Esophagus squamous epithelium (tissue), 5 donors: ENCODE data around the gene SECISBP2. TPM values are rescaled to one million over a fixed set of nuclear protein-coding genes. Genes with fewer than 3 reads are reported as not detected.

ENCODE experiments used
- DNase-seq: peaks from one replicate; lab custom pipeline; 2025; lab: John Stamatoyannopoulos, UW
- H3K27ac ChIP-seq, 4 donors: fragments of 200-600 bp; sonication (generic); one replicate each; pipeline ENCODE4 v1.5.1; 2016 to 2019; ENCODE audit warnings: mild to moderate bottlenecking in 1 of 4
- H3K27me3 ChIP-seq, 4 donors: fragments of 200-600 bp; sonication (generic); 1 replicate in 3 of 4; 2 replicates in 1 of 4; pipeline versions ENCODE4 v1.5.1 to v1.6.0; 2017 to 2021; ENCODE audit warnings: antibody characterized with exemption in 1 of 4
- H3K36me3 ChIP-seq, 3 donors: fragments of 200-600 bp; sonication (generic); one replicate each; pipeline ENCODE4 v1.5.1; 2016 to 2019
- H3K4me1 ChIP-seq, 3 donors: fragments of 200-600 bp; sonication (generic); one replicate each; pipeline ENCODE4 v1.5.1; 2017 to 2019
- H3K4me3 ChIP-seq, 4 donors: fragments of 200-600 bp; sonication (generic); 1 replicate in 3 of 4; 2 replicates in 1 of 4; pipeline ENCODE4 v1.5.1; 2016 to 2019; ENCODE audit warnings: mild to moderate bottlenecking in 2 of 4, moderate library complexity in 1 of 4
- H3K9me3 ChIP-seq, 3 donors: fragments of 200-600 bp; sonication (generic); one replicate each; pipeline ENCODE4 v1.5.1; 2016 to 2019
- CTCF ChIP-seq, 6 experiments: fragments of 450-650 bp in 4 of 6; fragments of 200-600 bp in 2 of 6; sonication (generic) in 2 of 6; IDR thresholded peaks; one replicate each; pipeline ENCODE4 v1.5.1; 2016 to 2019; ENCODE audit warnings: antibody characterized with exemption in 6 of 6, mild to moderate bottlenecking in 4 of 6, moderate library complexity in 4 of 6
- POLR2A ChIP-seq, 4 donors: fragments of 450-650 bp; IDR thresholded peaks; one replicate each; pipeline ENCODE4 v1.6.1; 2017; ENCODE audit warnings: antibody characterized with exemption in 4 of 4, mild to moderate bottlenecking in 4 of 4, moderate library complexity in 3 of 4
- WGBS, 2 donors: methylation state at CpG; one replicate each; pipeline ENCODE4 v1.1.5; 2018; 5-methylcytosine and 5-hydroxymethylcytosine counted together
- intact Hi-C: fragments of 100-400 bp; cut with DNase I; formaldehyde crosslinking; loops from one replicate; pipeline ENCODE4 v1.15.0; 2022
- total RNA-seq, 4 donors: library from RNA; depleted of rRNA; stranded (reverse); fragments of >200 nt; gene quantifications; one replicate each; pipeline ENCODE4 v1.1.0, GENCODE V29; 2016
- donor health status: DM: yes; HTN: yes; CAD: no.

The SECISBP2 gene
- total RNA-seq, 4 donors from 2014 or later, result 23.1 to 50.9 (median 27.7) TPM

GRCh38 chr9:89313842-89314241 lies 4.5 kb upstream of the SECISBP2 start:
- no peaks in the 10 kb centered on the region for H3K27me3 ChIP-seq
- H3K36me3 ChIP-seq, result peaks cover 0 to 10% (median 0%) of the 10 kb centered on the region in 3 donors
- no peak for DNase-seq
- H3K4me3 ChIP-seq, result no peak overlapping the region
- peaks cover 8 to 56% (median 19%) of the 10 kb centered on the region in 3 donors for H3K4me1 ChIP-seq
- TF ChIP-seq CTCF (IDR thresholded peaks at IDR 0.05), result no peak
- intact Hi-C loops, result no loop called here
- 55 to 62% methylated on average over 1 of the region's 1 CpG for WGBS, 2 donors
- no peak overlapping the region for H3K27ac ChIP-seq
- no peaks in the 10 kb centered on the region for H3K9me3 ChIP-seq

- Histone ChIP-seq H3K9me3 (no peaks in the 10 kb centered on the region), H3K36me3 (peaks cover 0 to 10% (median 0%) of the 10 kb centered on the region in 3 donors), H3K4me3 (no peak overlapping the region), H3K27me3 (no peaks in the 10 kb centered on the region), H3K4me1 (peaks cover 15 to 56% (median 18%) of the 10 kb centered on the region in 3 donors), H3K27ac (peak overlapping the region in 1 of 4 donors; percentile 17)
- intact Hi-C loops, result no loop called here
- no peak for DNase-seq
- TF ChIP-seq POLR2A (IDR thresholded peaks at IDR 0.05) (no peak), CTCF (IDR thresholded peaks at IDR 0.05) (no peak)
- WGBS, 2 donors, result 94 to 100% methylated on average over 1 of the region's 1 CpG
Measured at GRCh38 chr9:89314955-89315354, 3.3 kb upstream of the SECISBP2 start.

- TF ChIP-seq POLR2A (IDR thresholded peaks at IDR 0.05) (no peak), CTCF (IDR thresholded peaks at IDR 0.05) (no peak)
- intact Hi-C loops, result no loop called here
- H3K4me3 ChIP-seq, result no peak overlapping the region
- no peaks in the 10 kb centered on the region for H3K27me3 ChIP-seq
- H3K4me1 ChIP-seq, result peaks cover 15 to 60% (median 20%) of the 10 kb centered on the region in 3 donors
- H3K9me3 ChIP-seq, result no peaks in the 10 kb centered on the region
- H3K36me3 ChIP-seq, result peaks cover 0 to 10% (median 0%) of the 10 kb centered on the region in 3 donors
- no peak for DNase-seq
- no peak overlapping the region for H3K27ac ChIP-seq
Measured at GRCh38 chr9:89315482-89315881, 2.8 kb upstream of the SECISBP2 start.

GRCh38 chr9:89317282-89317681 lies 1.0 kb upstream of the SECISBP2 start:
- Histone ChIP-seq H3K27me3 (no peaks in the 10 kb centered on the region), H3K36me3 (peaks cover 0 to 10% (median 0%) of the 10 kb centered on the region in 3 donors), H3K9me3 (no peaks in the 10 kb centered on the region), H3K4me1 (peaks cover 15 to 66% (median 15%) of the 10 kb centered on the region in 3 donors), H3K27ac (peak overlapping the region in 3 of 4 donors; percentile 95 to 99 (median 98)), H3K4me3 (peak overlapping the region in 1 of 4 donors; percentile 94)
- intact Hi-C loops, result no loop called here
- TF ChIP-seq CTCF (IDR thresholded peaks at IDR 0.05), result no peak
- TF ChIP-seq POLR2A (IDR thresholded peaks at IDR 0.05), result no peak
- DNase-seq, result no peak
- WGBS, 2 donors, result 81 to 85% methylated on average over 4 of the region's 4 CpGs

GRCh38 chr9:89319015-89319905 lies 960 bp downstream of the SECISBP2 start:
- TF ChIP-seq POLR2A (IDR thresholded peaks at IDR 0.05) (no peak), CTCF (IDR thresholded peaks at IDR 0.05) (no peak)
- H3K27me3 ChIP-seq, result no peaks in the 10 kb centered on the region
- intact Hi-C loops, result no loop called here
- no peak for DNase-seq
- 1 to 2% methylated on average over 13 of the region's 13 CpGs for WGBS, 2 donors
- peak overlapping the region; percentile 53 to 94 (median 72) for H3K4me3 ChIP-seq
- no peaks in the 10 kb centered on the region for H3K9me3 ChIP-seq
- peak overlapping the region; percentile 95 to 100 (median 98) for H3K27ac ChIP-seq
- peaks cover 0 to 10% (median 0%) of the 10 kb centered on the region in 3 donors for H3K36me3 ChIP-seq
- peaks cover 15 to 64% (median 18%) of the 10 kb centered on the region in 3 donors for H3K4me1 ChIP-seq
